AG09319 (cell line): ENCODE measurements around the gene USP10.

Experiments
- DNase-seq: peaks from one replicate; pipeline ENCODE4 v3.0.0-alpha.2; 2010; ENCODE audit warnings: low read depth; ENCODE audit errors: extremely low read depth
- TF ChIP-seq, protein P1 (sequence below): IDR thresholded peaks from 2 replicates; pipeline ENCODE4 v1.5.1; 2011; ENCODE audit warnings: low read depth, mild to moderate bottlenecking, inconsistent platforms, low read length, moderate library complexity

Gene USP10

DNA sequence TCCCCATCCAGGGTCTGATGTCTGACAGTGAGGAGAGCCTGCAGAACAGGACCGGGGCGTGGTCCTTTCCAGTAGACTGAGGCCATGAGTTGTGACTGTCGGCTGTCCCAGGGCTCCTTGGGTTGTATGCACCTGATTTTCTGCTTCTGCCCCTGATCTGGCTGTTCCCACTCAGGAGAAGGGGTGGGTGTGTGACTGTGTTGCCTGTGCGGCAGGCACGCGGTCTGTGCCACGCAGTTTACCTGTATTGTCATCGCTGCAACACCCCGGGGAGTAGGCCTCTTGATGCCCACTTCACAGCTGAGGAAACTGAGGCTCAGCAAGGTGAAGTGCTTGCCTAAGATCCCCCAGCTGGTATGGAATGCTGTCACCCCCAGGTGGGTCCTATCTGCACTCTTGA, 121.4 kb downstream of the USP10 start:
- TF ChIP-seq, protein P1, sequence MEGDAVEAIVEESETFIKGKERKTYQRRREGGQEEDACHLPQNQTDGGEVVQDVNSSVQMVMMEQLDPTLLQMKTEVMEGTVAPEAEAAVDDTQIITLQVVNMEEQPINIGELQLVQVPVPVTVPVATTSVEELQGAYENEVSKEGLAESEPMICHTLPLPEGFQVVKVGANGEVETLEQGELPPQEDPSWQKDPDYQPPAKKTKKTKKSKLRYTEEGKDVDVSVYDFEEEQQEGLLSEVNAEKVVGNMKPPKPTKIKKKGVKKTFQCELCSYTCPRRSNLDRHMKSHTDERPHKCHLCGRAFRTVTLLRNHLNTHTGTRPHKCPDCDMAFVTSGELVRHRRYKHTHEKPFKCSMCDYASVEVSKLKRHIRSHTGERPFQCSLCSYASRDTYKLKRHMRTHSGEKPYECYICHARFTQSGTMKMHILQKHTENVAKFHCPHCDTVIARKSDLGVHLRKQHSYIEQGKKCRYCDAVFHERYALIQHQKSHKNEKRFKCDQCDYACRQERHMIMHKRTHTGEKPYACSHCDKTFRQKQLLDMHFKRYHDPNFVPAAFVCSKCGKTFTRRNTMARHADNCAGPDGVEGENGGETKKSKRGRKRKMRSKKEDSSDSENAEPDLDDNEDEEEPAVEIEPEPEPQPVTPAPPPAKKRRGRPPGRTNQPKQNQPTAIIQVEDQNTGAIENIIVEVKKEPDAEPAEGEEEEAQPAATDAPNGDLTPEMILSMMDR = no peak
- DNase-seq = no peak

DNA sequence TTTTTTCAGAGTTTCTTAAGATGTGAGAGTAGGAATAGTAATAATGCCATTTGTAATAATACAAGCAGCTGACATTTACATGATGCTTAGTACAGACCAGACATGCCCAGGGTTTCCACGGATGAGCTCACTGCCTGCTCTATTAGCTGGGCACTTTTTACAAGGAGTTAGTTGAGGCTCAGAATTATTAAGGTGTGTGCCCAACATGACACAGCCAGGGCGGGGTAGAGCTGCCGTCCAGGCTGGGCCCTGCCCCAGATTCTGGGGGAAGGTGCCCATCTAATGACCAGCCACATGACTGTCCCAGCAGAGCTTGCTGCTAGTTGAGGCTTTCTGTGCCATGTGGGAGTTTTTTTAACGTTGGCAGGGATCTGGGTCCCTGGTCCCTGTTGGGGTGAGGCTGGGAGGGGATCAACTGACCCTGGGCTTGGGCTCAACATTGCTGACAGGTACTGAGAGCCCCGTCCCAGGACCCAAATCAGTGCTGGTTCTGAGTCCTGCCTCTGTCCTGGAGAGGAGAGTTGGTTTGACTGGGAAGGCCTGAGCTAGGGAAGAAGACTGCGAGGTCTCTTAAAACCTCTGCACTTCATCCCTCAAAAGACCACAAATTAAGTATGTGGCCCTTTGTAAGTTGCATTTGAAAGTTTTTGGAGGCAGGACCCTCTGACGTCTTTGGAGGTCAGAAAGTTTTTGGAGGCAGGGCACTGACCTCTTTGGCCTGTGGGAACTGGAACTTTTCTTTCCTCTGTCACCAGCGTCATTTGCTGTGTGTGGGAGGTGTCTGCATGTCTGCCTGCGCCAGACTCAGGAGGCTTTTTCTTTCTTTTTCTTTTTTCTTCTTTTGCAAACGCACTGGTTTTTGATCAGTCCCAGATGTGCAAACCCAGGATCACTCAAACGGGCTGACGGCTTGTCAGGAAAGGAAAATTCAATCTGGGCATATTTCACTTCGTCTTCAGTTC, 122.2 kb downstream of the USP10 start:
- DNase-seq = no peak

DNA sequence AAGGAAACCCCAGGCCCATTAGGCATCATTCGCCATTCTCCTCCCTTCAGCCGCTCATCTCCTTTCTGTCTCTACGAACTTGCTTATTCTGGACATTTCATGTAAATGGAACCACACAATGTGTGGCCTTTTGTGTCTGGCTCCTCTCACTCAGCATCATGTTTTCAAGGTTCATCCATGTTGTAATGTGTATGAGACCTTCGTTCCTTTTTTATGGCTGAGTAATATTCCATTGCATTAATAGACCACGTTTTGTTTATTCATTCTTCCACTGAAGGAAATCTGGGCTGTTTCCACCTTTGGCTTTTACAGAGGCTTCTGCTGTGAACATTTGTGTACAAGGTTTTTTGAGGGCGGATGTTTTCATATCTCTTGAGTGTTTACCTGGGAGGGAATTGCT, 123.2 kb downstream of the USP10 start:
- no peak for DNase-seq

More for the DNA sequence above, 122.2 kb downstream of the USP10 start:
- TF ChIP-seq, protein P1 = no peak

DNA sequence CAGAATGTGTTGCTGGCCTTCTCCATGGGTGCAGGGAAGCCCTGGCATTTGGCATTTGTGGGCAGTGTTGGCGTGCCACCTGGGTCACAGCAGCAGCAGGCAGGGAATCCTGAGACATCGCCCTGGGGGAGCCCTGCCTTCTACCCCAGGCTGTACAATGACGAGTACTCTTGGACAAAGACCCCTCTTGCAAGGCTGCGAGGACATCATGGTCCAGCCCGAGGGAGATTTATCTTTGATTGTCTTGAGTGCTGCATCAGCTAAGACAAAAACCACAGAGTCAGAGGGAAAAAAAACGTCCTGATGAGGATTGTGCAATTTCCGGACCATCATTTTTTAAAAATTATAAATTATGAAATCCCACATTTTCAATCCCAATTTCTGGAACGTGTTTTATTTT, 123.7 kb downstream of the USP10 start:
- DNase-seq = no peak
- TF ChIP-seq, protein P1 = no peak

More for the DNA sequence above, 123.2 kb downstream of the USP10 start:
- TF ChIP-seq, protein P1 = no peak

DNA sequence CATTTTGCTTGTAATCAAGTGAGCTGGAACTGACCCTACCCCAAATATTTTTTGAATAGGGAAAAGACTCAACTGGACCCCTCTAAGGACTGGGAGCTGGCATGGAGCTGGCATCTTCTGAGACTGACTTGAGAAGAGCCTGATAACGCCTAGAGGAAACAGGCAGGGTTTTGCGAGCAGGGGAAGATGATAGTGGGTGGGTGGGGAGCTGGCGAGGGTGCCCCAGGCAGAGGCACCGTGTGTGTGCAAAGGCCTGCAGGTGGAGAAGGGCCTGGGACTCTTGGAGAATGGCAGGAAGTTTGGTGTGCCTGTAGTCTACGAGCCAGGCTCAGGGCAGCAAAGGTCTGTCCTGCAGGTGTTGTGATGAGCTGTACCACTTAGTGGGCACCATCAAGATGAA, 124.1 kb downstream of the USP10 start:
- DNase-seq = no peak
- TF ChIP-seq, protein P1 = no peak

DNA sequence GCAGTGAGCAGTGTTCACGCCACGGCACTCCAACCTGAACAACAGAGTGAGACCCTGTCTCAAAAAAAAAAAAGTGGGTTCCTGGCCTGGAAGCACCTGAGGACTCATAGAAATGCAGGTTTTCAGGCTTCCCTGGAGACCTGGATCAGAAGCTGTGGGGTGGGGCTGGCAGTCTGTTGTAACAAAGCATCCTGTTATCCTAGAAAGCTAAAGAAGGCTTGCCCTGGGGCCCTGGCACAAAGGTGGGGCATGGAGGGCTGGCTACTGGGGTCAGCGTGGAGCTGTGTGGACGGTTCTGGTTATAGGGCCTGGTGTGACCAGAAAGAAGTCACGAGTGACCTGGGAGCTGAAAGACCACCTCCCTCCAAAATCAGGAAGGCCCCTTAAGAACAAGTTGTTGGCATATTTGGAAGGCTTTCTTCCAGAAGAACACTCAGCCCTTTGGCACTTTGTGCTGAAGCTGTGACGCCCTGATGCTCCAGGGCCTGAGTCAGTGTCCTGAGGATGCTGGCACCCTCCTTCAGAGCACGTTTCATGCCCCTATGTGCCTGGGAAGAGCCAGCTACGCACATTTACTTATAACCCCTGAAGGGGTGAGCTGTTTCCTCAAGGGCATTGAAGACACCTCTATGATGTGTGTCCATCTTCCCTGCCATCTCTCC, 126.2 kb downstream of the USP10 start:
- DNase-seq = no peak
- TF ChIP-seq, protein P1 = no peak

DNA sequence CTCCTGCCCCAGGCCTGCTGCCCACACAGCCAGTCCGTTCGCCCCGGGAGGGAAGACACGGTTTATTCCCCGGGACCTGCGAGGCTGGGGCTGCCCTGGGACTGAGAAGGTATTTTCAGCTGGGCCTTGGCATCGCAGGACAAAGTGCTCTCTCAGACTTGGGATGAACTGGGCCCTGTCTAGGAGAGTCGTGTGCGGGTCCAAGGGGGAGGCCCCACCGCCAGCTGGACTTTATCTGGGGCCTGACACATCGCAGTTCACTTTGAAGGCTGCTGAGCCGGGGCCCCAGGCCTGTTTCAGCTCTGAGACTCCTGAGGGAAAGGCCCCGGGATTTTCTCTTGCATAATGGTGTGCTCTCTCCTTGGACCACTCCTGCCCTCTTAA, 126.8 kb downstream of the USP10 start:
- TF ChIP-seq, protein P1 = no peak
- no peak for DNase-seq
